ENCODE measurements around the gene DDIT3.

DDIT3 gene

DNA sequence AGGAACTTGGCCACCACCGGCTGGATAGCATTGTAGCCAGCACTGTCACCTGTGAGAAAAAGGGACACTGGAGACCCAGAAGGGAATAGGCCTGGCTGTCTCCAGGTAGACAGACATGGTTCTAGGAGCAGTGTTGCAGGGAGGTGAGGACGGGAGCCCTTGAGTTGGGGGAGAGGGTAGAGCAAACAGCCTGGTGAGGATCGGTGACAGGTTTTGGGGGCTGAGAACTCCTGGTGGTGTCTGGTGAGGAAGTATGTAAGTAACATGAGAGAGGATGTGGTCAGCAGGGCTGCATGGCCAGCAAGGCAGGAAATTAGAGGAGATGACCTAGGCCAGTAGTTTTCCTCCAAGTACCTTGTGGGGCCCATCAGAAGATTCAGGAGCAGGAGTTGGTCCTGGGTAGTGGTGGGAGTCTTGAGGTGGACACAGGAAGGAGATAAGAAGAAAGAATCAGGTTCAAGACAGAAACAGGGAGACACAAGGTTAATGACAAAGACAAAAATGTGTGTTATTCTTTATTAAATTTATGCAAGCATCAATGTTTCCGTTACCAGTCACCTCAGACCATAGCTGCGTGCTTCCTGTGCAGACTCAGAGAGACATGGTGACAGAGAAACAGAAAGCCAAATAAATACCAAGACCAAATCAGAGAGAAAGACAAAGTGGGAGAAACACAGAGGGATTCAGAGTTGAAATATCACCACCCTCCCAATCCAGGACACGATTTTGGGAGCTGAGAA is 40.8 kb downstream of the DDIT3 start, which contains the start of gene ARHGAP9:
TSS of gene ARHGAP9 (minus strand) at position 491 of the 740 bp plus-strand sequence. CDS start at position 31, 460 bp downstream.
- no peak for DNase-seq

- no peak for DNase-seq
These were observed 41.3 kb downstream of the DDIT3 start for GRCh38 chr12:57479043-57479375.

- no peak for DNase-seq
These were observed 42.3 kb downstream of the DDIT3 start for GRCh38 chr12:57477710-57478681.

GRCh38 chr12:57476993-57477709 is 43.2 kb downstream of the DDIT3 start:
- DNase-seq, result no peak

GRCh38 chr12:57476162-57476992 is 43.9 kb downstream of the DDIT3 start:
- DNase-seq, result no peak

DNA sequence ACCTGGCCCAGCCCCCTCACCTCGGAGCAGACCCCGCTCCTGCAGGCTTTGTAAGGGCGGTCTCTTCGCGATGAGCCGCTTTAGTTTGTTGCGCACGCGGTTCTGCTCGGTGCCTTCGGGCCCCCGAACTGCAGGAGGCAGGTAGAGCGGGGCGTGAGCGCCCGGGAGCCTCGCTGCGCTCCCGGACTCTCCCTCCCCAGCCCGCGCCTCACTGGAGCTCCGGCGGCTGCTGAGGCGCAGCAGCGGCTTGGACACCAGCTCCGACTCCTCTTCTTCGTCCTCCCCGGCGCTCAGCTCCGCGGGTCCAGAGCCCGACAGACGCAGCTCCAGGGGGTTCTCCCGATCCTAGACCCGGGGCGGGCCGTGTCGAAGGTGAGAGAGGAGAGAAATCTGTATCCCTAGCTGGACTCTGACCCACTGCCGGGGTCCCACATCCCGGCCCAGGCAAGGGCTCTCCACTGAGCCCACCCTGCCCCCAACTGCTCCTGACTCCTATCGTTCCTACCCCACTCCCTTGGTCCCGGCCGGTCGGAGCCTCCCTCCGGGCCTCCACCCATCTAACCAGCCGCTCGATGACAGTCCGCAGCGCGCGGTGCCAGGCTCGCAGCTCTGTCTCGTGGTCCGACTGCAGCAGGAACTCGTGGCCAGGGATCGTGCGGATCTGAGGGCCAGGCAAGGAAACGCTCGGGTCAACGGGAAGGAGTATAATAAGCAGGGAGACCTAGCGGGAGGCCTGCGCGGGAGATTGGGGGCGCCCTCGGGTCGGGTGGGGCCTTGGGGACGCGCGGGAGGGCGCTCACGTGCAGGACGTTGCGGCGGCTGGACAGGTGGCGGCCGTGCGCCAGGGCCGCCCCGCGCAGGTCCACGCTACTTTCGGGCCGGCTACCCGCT is 44.8 kb downstream of the DDIT3 start:
- no peak for DNase-seq

- DNase-seq, result no peak
These were observed 45.5 kb downstream of the DDIT3 start for GRCh38 chr12:57474862-57475261.

GRCh38 chr12:57474430-57474829 is 45.9 kb downstream of the DDIT3 start:
- DNase-seq, result no peak

DNA sequence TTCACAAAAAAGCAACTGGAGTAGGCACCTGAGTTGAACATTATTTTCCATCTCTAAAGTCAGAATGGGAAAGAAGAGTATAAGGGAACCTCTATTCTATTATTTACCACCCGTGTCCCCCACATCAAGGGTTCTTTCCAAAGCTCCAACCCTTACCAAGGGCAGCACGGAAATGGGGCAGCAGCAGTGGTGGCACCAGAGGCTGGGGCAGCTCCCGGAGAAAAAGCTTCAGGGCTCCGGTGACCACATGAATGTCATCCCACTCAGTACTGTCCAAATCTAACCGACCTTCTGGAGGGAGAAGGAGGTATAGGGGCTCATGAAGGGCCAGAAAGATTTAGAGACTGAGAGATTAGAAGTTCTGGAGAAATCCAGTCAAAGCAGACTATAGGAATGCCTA is 46.4 kb downstream of the DDIT3 start:
- no peak for DNase-seq

GRCh38 chr12:57473392-57473791 is 46.9 kb downstream of the DDIT3 start:
- no peak for DNase-seq

DNA sequence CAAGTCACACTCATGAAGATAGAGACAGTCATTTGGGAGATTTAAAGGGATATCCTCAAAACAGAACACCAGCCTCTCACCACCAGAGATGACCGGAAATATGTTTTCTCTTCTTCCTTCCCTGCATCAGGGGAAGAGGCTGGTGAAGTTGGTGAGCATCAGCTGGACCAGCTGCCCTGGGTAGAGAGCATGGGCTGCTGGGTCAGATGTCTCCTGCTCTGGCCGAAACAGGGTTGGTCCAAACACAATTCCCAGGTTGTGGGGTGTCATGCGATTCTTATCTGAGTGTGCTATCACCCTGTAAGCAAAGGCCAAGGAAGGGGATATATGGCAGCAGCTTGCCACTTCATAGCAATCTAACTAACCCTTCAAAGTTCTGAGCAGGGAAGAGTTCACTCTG is 47.9 kb downstream of the DDIT3 start:
- DNase-seq, result no peak

DNA sequence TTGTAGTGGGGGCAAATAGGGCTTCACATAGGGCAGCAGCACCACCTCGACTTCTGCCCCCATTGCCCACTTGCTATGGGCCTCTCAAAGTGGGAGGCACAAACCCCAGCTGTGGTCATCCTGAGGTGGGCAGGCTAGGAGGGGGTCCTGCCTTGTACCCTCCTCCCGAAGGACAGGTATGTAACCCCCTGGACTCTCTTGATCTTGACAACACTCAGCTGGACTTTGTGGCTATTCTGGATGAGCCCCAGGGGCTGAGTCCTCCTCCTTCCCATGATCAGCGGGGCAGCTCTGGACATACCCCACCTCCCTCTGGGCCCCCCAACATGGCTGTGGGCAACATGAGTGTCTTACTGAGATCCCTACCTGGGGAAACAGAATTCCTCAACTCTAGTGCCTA is 48.7 kb downstream of the DDIT3 start:
- no peak for DNase-seq

DNA sequence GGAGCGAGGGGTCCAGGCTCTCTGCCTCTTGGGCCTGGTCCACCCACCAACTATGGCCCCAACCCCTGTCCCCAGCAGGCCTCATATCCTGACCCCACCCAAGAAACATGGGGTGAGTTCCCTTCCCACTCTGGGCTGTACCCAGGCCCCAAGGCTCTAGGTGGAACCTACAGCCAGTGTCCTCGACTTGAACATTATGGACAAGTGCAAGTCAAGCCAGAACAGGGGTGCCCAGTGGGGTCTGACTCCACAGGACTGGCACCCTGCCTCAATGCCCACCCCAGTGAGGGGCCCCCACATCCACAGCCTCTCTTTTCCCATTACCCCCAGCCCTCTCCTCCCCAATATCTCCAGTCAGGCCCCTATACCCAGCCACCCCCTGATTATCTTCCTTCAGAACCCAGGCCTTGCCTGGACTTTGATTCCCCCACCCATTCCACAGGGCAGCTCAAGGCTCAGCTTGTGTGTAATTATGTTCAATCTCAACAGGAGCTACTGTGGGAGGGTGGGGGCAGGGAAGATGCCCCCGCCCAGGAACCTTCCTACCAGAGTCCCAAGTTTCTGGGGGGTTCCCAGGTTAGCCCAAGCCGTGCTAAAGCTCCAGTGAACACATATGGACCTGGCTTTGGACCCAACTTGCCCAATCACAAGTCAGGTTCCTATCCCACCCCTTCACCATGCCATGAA is 49.2 kb downstream of the DDIT3 start:
- DNase-seq, result no peak

- no peak for DNase-seq
These were observed 49.9 kb downstream of the DDIT3 start for GRCh38 chr12:57470286-57470969.

GRCh38 chr12:57469296-57470164 is 50.8 kb downstream of the DDIT3 start:
- no peak for DNase-seq

GRCh38 chr12:57467915-57468314 is 52.4 kb downstream of the DDIT3 start:
- DNase-seq, result no peak

DNA sequence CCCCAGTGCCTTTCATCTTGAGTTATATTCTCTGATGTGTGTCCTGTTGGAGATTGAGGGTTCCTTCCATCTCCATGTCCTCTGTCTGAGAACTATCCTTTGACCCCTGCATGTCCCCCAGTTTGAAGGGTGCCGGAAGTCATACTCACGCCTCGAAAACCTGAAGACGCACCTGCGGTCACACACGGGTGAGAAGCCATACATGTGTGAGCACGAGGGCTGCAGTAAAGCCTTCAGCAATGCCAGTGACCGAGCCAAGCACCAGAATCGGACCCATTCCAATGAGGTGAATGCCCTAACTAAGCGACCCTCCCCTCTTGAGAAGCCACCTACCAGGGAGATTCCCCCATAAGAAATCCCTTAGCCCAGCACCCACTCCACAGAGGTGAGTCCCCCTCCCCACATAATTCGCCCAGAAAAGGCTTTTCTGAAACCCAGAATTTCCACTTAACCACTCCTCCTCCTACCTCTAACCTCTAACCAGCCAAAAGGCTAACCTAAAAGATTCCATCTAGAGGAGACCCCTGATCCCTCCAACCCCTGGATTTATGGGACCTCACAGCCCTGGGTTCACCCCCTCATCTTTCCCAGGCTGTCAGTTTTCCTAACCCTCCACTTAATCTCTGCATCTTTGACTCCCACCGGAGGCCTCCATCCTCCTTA is 53.0 kb downstream of the DDIT3 start:
- DNase-seq, result no peak
